MM.1S (cell line): ENCODE data around the gene DDO.
"Not testable (repeated sequence)": the region's sequence is repeated elsewhere in the genome, so short reads cannot be mapped to it uniquely, and the experiment has no call there.

Experiments used
- DNase-seq: peaks from one replicate; pipeline ENCODE4 v3.0.0-alpha.2; 2015
- H2AFZ ChIP-seq: fragments of 300-600 bp; sonication (generic); 2 replicates; pipeline ENCODE4 v1.6.0; 2016; ENCODE audit warnings: antibody characterized with exemption, low read length
- H3F3A ChIP-seq: fragments of 300-600 bp; sonication (generic); 2 replicates; pipeline ENCODE4 v1.6.1; 2016; ENCODE audit warnings: mild to moderate bottlenecking, antibody characterized with exemption, low read length, moderate library complexity, mixed read lengths; ENCODE audit not compliant: insufficient read depth
- H3K27ac ChIP-seq: fragments of 300-600 bp; sonication (generic); 2 replicates; pipeline ENCODE4 v1.5.1; 2016; ENCODE audit warnings: mild to moderate bottlenecking, low read length
- H3K27me3 ChIP-seq: fragments of 300-600 bp; sonication (generic); replicated peaks from 2 replicates; pipeline ENCODE4 v1.6.0; 2016; ENCODE audit warnings: low read length; ENCODE audit not compliant: insufficient read depth
- H3K36me3 ChIP-seq: fragments of 300-600 bp; sonication (generic); replicated peaks from 2 replicates; pipeline ENCODE4 v1.6.1; 2016; ENCODE audit warnings: mild to moderate bottlenecking, low read length, mixed read lengths; ENCODE audit not compliant: insufficient read depth
- H3K4me1 ChIP-seq: fragments of 300-600 bp; sonication (generic); 2 replicates; pipeline ENCODE4 v1.6.1; 2016; ENCODE audit warnings: low read length, mixed read lengths
- H3K4me2 ChIP-seq: fragments of 300-600 bp; sonication (generic); 2 replicates; pipeline ENCODE4 v1.6.0; 2016; ENCODE audit warnings: low read depth, low read length
- H3K4me3 ChIP-seq: fragments of 300-600 bp; sonication (generic); 2 replicates; pipeline ENCODE4 v1.5.1; 2016; ENCODE audit warnings: low read length, mixed read lengths
- H3K79me2 ChIP-seq: fragments of 300-600 bp; sonication (generic); 2 replicates; pipeline ENCODE4 v1.6.1; 2016; ENCODE audit warnings: mixed run types, low read length, mixed read lengths
- H3K9ac ChIP-seq: fragments of 300-600 bp; sonication (generic); 2 replicates; pipeline ENCODE4 v1.6.1; 2016; ENCODE audit warnings: low read length, mixed read lengths
- H3K9me2 ChIP-seq: fragments of 300-600 bp; sonication (generic); replicated peaks from 2 replicates; pipeline ENCODE4 v1.6.1; 2016; ENCODE audit warnings: mild to moderate bottlenecking, low read length, mixed read lengths; ENCODE audit not compliant: insufficient read depth
- H3K9me3 ChIP-seq: fragments of 300-600 bp; sonication (generic); replicated peaks from 2 replicates; pipeline ENCODE4 v1.6.1; 2016; ENCODE audit warnings: mild to moderate bottlenecking, low read length, mixed read lengths; ENCODE audit not compliant: insufficient read depth
- H4K20me1 ChIP-seq: fragments of 300-600 bp; sonication (generic); 2 replicates; pipeline ENCODE4 v1.6.1; 2016; ENCODE audit warnings: mild to moderate bottlenecking, low read length, moderate library complexity, mixed read lengths; ENCODE audit not compliant: insufficient read depth
- CTCF ChIP-seq: fragments of 300-600 bp; sonication (generic); IDR thresholded peaks from 2 replicates; pipeline ENCODE4 v1.5.1; 2016; ENCODE audit warnings: antibody characterized with exemption, low read length, mixed read lengths
- EZH2 ChIP-seq: fragments of 300-600 bp; sonication (generic); optimal IDR thresholded peaks from 2 replicates; pipeline ENCODE3; 2017; ENCODE audit warnings: low read depth, mild to moderate bottlenecking, antibody characterized with exemption, low read length, mixed read lengths
- EZH2phosphoT487 ChIP-seq: fragments of 300-600 bp; sonication (generic); IDR thresholded peaks from 2 replicates; pipeline ENCODE4 v1.6.1; 2018; ENCODE audit warnings: antibody characterized with exemption, low read length

The DDO gene

GRCh38 chr6:110351546-110351945, 63.8 kb downstream of the DDO start:
- Histone ChIP-seq H3K9me3 (no peaks in the 10 kb centered on the region), H3K9ac (no peak overlapping the region), H3K9me2 (no peaks in the 10 kb centered on the region), H3K4me3 (no peak overlapping the region), H3F3A (no peaks in the 10 kb centered on the region), H2AFZ (no peak overlapping the region), H3K27me3 (no peaks in the 10 kb centered on the region), H3K36me3 (no peaks in the 10 kb centered on the region), H3K27ac (no peak overlapping the region), H3K4me1 (no peaks in the 10 kb centered on the region), H3K79me2 (no peaks in the 10 kb centered on the region), H4K20me1 (no peaks in the 10 kb centered on the region), H3K4me2 (no peak overlapping the region)
- no peak for DNase-seq
- TF ChIP-seq EZH2phosphoT487: no peak
- no peak for TF ChIP-seq EZH2
- no peak for TF ChIP-seq CTCF

DNA sequence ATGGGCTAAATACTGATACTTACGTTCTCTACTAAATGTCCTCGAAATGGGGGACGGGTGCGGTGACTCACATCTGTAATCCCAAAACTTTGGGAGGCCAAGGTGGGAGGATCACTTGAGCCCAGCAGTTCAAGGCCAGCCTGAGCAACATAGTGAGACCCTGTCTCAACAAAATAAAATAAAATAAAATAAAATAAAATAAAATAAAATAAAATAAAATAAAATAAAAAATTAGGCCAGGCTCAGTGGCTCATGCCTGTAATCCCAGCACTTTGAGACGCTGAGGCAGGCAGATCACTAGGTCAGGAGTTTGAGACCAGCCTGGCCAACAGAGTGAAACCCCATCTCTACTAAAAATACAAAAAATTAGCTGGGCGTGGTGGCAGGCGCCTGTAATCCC, 64.8 kb downstream of the DDO start:
- H3K9me2 ChIP-seq, H3K9me3 ChIP-seq: not testable (repeated sequence)

DNA sequence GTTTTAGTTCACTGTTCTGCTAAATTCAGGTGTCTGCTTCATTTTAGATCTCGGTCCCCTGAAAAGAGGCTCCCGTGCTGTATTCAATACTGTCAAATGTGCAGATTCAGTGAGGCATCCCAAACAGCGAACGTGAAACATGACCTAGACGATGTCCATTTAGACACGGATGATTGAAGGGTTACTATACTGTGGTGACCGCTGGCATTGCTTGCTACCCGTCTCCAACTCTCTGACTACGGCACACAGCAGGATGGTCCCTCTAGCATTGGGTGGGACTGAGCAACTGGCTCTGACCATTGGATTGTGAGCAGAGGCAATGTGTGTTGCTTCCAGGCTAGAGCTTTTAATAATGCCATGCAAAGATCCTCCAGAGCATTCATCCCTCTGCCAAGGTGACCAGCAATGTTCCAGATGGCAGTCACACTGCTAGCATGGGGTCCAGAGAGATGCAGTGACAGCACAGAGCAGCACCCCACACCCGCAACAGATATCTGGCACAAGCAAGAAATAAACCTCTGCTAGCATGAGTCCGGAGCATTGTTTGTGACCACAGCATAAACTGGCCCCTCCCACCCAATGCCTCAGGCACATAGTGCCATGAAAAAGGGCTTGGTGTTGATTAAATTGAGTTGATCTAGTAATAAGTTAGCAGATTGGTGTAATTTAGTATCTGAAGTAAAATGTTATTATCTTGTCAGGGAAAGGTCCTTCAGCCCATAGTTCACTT, 66.2 kb downstream of the DDO start:
- Histone ChIP-seq H3K4me1 (no peaks in the 10 kb centered on the region), H3K9ac (no peak overlapping the region), H3K9me3 (no peaks in the 10 kb centered on the region), H3K27me3 (no peaks in the 10 kb centered on the region), H3K9me2 (no peaks in the 10 kb centered on the region), H2AFZ (no peak overlapping the region), H3K36me3 (no peaks in the 10 kb centered on the region), H3K4me3 (no peak overlapping the region), H4K20me1 (no peaks in the 10 kb centered on the region), H3K79me2 (no peaks in the 10 kb centered on the region), H3K4me2 (no peak overlapping the region), H3F3A (no peaks in the 10 kb centered on the region), H3K27ac (no peak overlapping the region)
- DNase-seq: no peak
- TF ChIP-seq CTCF: no peak
- TF ChIP-seq EZH2phosphoT487: no peak
- no peak for TF ChIP-seq EZH2

More for the DNA sequence above, 64.8 kb downstream of the DDO start:
- not testable (repeated sequence) for H3K9ac ChIP-seq, H3K4me1 ChIP-seq, H3K36me3 ChIP-seq, DNase-seq, H3K79me2 ChIP-seq, H3K4me2 ChIP-seq, H3K4me3 ChIP-seq, H3K27ac ChIP-seq, H3K27me3 ChIP-seq, H2AFZ ChIP-seq, H4K20me1 ChIP-seq, H3F3A ChIP-seq

DNA sequence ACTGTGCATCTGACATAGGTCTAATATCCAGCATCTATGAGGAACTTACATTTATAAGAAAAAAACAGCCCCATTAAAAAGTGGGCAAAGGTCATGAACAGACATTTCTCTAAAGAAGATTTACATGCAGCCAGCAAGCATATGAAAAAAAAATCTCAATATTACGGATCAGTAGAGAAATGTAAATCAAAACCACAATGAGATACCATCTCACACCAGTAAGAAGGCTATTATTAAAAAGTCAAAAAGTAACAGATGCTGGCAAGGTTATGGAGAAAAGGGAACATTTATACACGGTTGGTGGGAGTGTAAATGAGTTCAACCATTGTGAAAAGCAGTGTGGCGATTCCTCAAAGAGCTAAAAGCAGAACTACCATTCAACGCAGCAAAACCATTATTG, 70.3 kb downstream of the DDO start:
- Histone ChIP-seq H3K9me3 (no peaks in the 10 kb centered on the region), H4K20me1 (no peaks in the 10 kb centered on the region), H3K27me3 (no peaks in the 10 kb centered on the region), H2AFZ (no peak overlapping the region), H3K27ac (no peak overlapping the region), H3F3A (no peaks in the 10 kb centered on the region), H3K79me2 (no peaks in the 10 kb centered on the region), H3K36me3 (no peaks in the 10 kb centered on the region), H3K9me2 (no peaks in the 10 kb centered on the region), H3K4me1 (no peaks in the 10 kb centered on the region), H3K4me2 (no peak overlapping the region), H3K4me3 (no peak overlapping the region), H3K9ac (no peak overlapping the region)
- no peak for DNase-seq
- TF ChIP-seq CTCF (no peak), EZH2phosphoT487 (no peak), EZH2 (no peak)
